Measurements from ENCODE around the gene FRMPD2.
A peak's percentile ranks its signal among the peaks of the same experiment; 100 is the strongest.

Gene FRMPD2

GRCh38 chr10:48314107-48314506, 39.6 kb upstream of the FRMPD2 start:
- Histone ChIP-seq H4K91ac (ENCODE audit: low read depth, low read length, poor library complexity) (no peak overlapping the region), H3K18ac (ENCODE audit: low read length) (no peak overlapping the region), H3K9ac (ENCODE audit: low read depth, low read length, poor library complexity) (no peak overlapping the region), H3K79me1 (ENCODE audit: low read depth, low read length) (no peaks in the 10 kb centered on the region), H2BK120ac (ENCODE audit: low read depth, low read length) (no peak overlapping the region), H3K27ac (replicated peaks; ENCODE audit: low read length) (no peak overlapping the region), H3K27me3 (ENCODE audit: control insufficient read depth in 3 of 3, insufficient read depth in 3 of 3, low read depth in 1 of 3, low read length in 3 of 3) (no peaks in the 10 kb centered on the region), H3K4ac (ENCODE audit: low read length) (no peak overlapping the region), H2BK12ac (ENCODE audit: low read length) (no peak overlapping the region), H3K36me3 (replicated peaks in 1 of 2; ENCODE audit: control insufficient read depth in 2 of 2, insufficient read depth in 2 of 2, low read length in 2 of 2) (peaks cover 0 to 6% of the 10 kb centered on the region in 2 donors), H3K4me2 (ENCODE audit: insufficient read depth, low read length, poor library complexity, severe bottlenecking) (no peak overlapping the region), H3K4me1 (ENCODE audit: control insufficient read depth in 2 of 2, insufficient read depth in 1 of 2, low read depth in 1 of 2, low read length in 2 of 2) (peaks cover 4% of the 10 kb centered on the region in 2 donors), H3K4me3 (ENCODE audit: low read length in 2 of 2) (no peak overlapping the region), H4K8ac (ENCODE audit: low read depth, low read length) (no peak overlapping the region), H2BK15ac (ENCODE audit: low read length) (no peak overlapping the region), H2AK5ac (ENCODE audit: low read depth, low read length) (no peak overlapping the region), H3K9me3 (replicated peaks in 1 of 2; ENCODE audit: control insufficient read depth in 2 of 2, insufficient read depth in 1 of 2, low read depth in 1 of 2, low read length in 2 of 2) (no peaks in the 10 kb centered on the region), H3K23ac (ENCODE audit: low read depth, low read length, poor library complexity) (no peak overlapping the region), H2AFZ (ENCODE audit: low read length) (no peak overlapping the region), H2BK5ac (ENCODE audit: low read length) (no peak overlapping the region), H3K14ac (ENCODE audit: low read length) (no peak overlapping the region)
- DNase-seq (ENCODE audit: low spot score) = no peak
- WGBS, 2 donors (ENCODE audit: extremely low coverage in 2 of 2, insufficient read length in 2 of 2, insufficient replicate concordance in 1 of 2) = no CpG with 5 or more reads among the region's 2 CpGs

- no peaks in the 10 kb centered on the region for H3K9me3 ChIP-seq (replicated peaks in 1 of 2; ENCODE audit: control insufficient read depth in 2 of 2, insufficient read depth in 1 of 2, low read depth in 1 of 2, low read length in 2 of 2)
- no peak overlapping the region for H2BK12ac ChIP-seq (ENCODE audit: low read length)
- H3K9ac ChIP-seq (ENCODE audit: low read depth, low read length, poor library complexity) = no peak overlapping the region
- no peak overlapping the region for H3K4ac ChIP-seq (ENCODE audit: low read length)
- H3K4me1 ChIP-seq (ENCODE audit: control insufficient read depth in 2 of 2, insufficient read depth in 1 of 2, low read depth in 1 of 2, low read length in 2 of 2) = peaks cover 0 to 2% of the 10 kb centered on the region in 2 donors
- H3K27me3 ChIP-seq (ENCODE audit: control insufficient read depth in 3 of 3, insufficient read depth in 3 of 3, low read depth in 1 of 3, low read length in 3 of 3) = peaks cover 0 to 8% (median 0%) of the 10 kb centered on the region in 3 experiments
- H3K27ac ChIP-seq (replicated peaks; ENCODE audit: low read length) = no peak overlapping the region
- H3K36me3 ChIP-seq (replicated peaks in 1 of 2; ENCODE audit: control insufficient read depth in 2 of 2, insufficient read depth in 2 of 2, low read length in 2 of 2) = peaks cover 0 to 9% of the 10 kb centered on the region in 2 donors
- H4K8ac ChIP-seq (ENCODE audit: low read depth, low read length) = no peak overlapping the region
- no peak overlapping the region for H3K14ac ChIP-seq (ENCODE audit: low read length)
- H2BK5ac ChIP-seq (ENCODE audit: low read length) = no peak overlapping the region
- H3K79me1 ChIP-seq (ENCODE audit: low read depth, low read length) = peaks cover 3% of the 10 kb centered on the region
- H2BK15ac ChIP-seq (ENCODE audit: low read length) = no peak overlapping the region
- no peak overlapping the region for H2AK5ac ChIP-seq (ENCODE audit: low read depth, low read length)
- no peak overlapping the region for H2BK120ac ChIP-seq (ENCODE audit: low read depth, low read length)
- no CpG with 5 or more reads among the region's 2 CpGs for WGBS, 2 donors (ENCODE audit: extremely low coverage in 2 of 2, insufficient read length in 2 of 2, insufficient replicate concordance in 1 of 2)
- H3K4me3 ChIP-seq (ENCODE audit: low read length in 2 of 2) = no peak overlapping the region
- DNase-seq (ENCODE audit: low spot score) = no peak
- no peak overlapping the region for H3K23ac ChIP-seq (ENCODE audit: low read depth, low read length, poor library complexity)
- H4K91ac ChIP-seq (ENCODE audit: low read depth, low read length, poor library complexity) = no peak overlapping the region
- no peak overlapping the region for H3K4me2 ChIP-seq (ENCODE audit: insufficient read depth, low read length, poor library complexity, severe bottlenecking)
- no peak overlapping the region for H2AFZ ChIP-seq (ENCODE audit: low read length)
- H3K18ac ChIP-seq (ENCODE audit: low read length) = no peak overlapping the region
These were observed 35.3 kb upstream of the FRMPD2 start for GRCh38 chr10:48309711-48310226.

- Histone ChIP-seq H2AFZ (ENCODE audit: low read length) (peak overlapping the region; percentile 95), H3K23ac (ENCODE audit: low read depth, low read length, poor library complexity) (no peak overlapping the region), H3K14ac (ENCODE audit: low read length) (no peak overlapping the region), H3K4me2 (ENCODE audit: insufficient read depth, low read length, poor library complexity, severe bottlenecking) (peak overlapping the region; percentile 55), H3K4ac (ENCODE audit: low read length) (no peak overlapping the region), H2BK5ac (ENCODE audit: low read length) (no peak overlapping the region), H3K9me3 (replicated peaks in 1 of 2; ENCODE audit: control insufficient read depth in 2 of 2, insufficient read depth in 1 of 2, low read depth in 1 of 2, low read length in 2 of 2) (no peaks in the 10 kb centered on the region), H2AK5ac (ENCODE audit: low read depth, low read length) (no peak overlapping the region), H3K18ac (ENCODE audit: low read length) (no peak overlapping the region), H4K8ac (ENCODE audit: low read depth, low read length) (no peak overlapping the region), H3K36me3 (replicated peaks in 1 of 2; ENCODE audit: control insufficient read depth in 2 of 2, insufficient read depth in 2 of 2, low read length in 2 of 2) (peaks cover 0 to 9% of the 10 kb centered on the region in 2 donors), H3K27ac (replicated peaks; ENCODE audit: low read length) (no peak overlapping the region), H3K27me3 (ENCODE audit: control insufficient read depth in 3 of 3, insufficient read depth in 3 of 3, low read depth in 1 of 3, low read length in 3 of 3) (peaks cover 0 to 23% (median 0%) of the 10 kb centered on the region in 3 experiments), H3K4me1 (ENCODE audit: control insufficient read depth in 2 of 2, insufficient read depth in 1 of 2, low read depth in 1 of 2, low read length in 2 of 2) (peaks cover 0 to 2% of the 10 kb centered on the region in 2 donors), H3K4me3 (ENCODE audit: low read length in 2 of 2) (peak overlapping the region; percentile 84 to 96), H3K9ac (ENCODE audit: low read depth, low read length, poor library complexity) (no peak overlapping the region), H2BK12ac (ENCODE audit: low read length) (no peak overlapping the region), H4K91ac (ENCODE audit: low read depth, low read length, poor library complexity) (no peak overlapping the region), H2BK120ac (ENCODE audit: low read depth, low read length) (no peak overlapping the region), H3K79me1 (ENCODE audit: low read depth, low read length) (peaks cover 3% of the 10 kb centered on the region), H2BK15ac (ENCODE audit: low read length) (no peak overlapping the region)
- DNase-seq (ENCODE audit: low spot score) = no peak
- no CpG with 5 or more reads among the region's 3 CpGs for WGBS, 2 donors (ENCODE audit: extremely low coverage in 2 of 2, insufficient read length in 2 of 2, insufficient replicate concordance in 1 of 2)
These were observed 33.2 kb upstream of the FRMPD2 start for GRCh38 chr10:48307711-48308018.

- H4K8ac ChIP-seq (ENCODE audit: low read depth, low read length) = no peak overlapping the region
- peak overlapping the region; percentile 67 for H3K4me2 ChIP-seq (ENCODE audit: insufficient read depth, low read length, poor library complexity, severe bottlenecking)
- H3K4me3 ChIP-seq (ENCODE audit: low read length in 2 of 2) = peak overlapping the region; percentile 84 to 96
- H3K4ac ChIP-seq (ENCODE audit: low read length) = no peak overlapping the region
- peaks cover 0 to 2% of the 10 kb centered on the region in 2 donors for H3K4me1 ChIP-seq (ENCODE audit: control insufficient read depth in 2 of 2, insufficient read depth in 1 of 2, low read depth in 1 of 2, low read length in 2 of 2)
- H2BK5ac ChIP-seq (ENCODE audit: low read length) = peak overlapping the region; percentile 95
- peaks cover 0 to 6% of the 10 kb centered on the region in 2 donors for H3K36me3 ChIP-seq (replicated peaks in 1 of 2; ENCODE audit: control insufficient read depth in 2 of 2, insufficient read depth in 2 of 2, low read length in 2 of 2)
- H2AK5ac ChIP-seq (ENCODE audit: low read depth, low read length) = no peak overlapping the region
- peak overlapping the region; percentile 30 for H2BK12ac ChIP-seq (ENCODE audit: low read length)
- no peak overlapping the region for H2BK120ac ChIP-seq (ENCODE audit: low read depth, low read length)
- H3K79me1 ChIP-seq (ENCODE audit: low read depth, low read length) = peaks cover 3% of the 10 kb centered on the region
- H3K27me3 ChIP-seq (ENCODE audit: control insufficient read depth in 3 of 3, insufficient read depth in 3 of 3, low read depth in 1 of 3, low read length in 3 of 3) = peaks cover 0 to 23% (median 0%) of the 10 kb centered on the region in 3 experiments
- peak overlapping the region; percentile 77 for H3K23ac ChIP-seq (ENCODE audit: low read depth, low read length, poor library complexity)
- H3K9me3 ChIP-seq (replicated peaks in 1 of 2; ENCODE audit: control insufficient read depth in 2 of 2, insufficient read depth in 1 of 2, low read depth in 1 of 2, low read length in 2 of 2) = no peaks in the 10 kb centered on the region
- peak overlapping the region; percentile 32 for H3K14ac ChIP-seq (ENCODE audit: low read length)
- no peak overlapping the region for H4K91ac ChIP-seq (ENCODE audit: low read depth, low read length, poor library complexity)
- H3K27ac ChIP-seq (replicated peaks; ENCODE audit: low read length) = peak overlapping the region; percentile 83
- peak overlapping the region; percentile 95 for H3K9ac ChIP-seq (ENCODE audit: low read depth, low read length, poor library complexity)
- no peak overlapping the region for H2BK15ac ChIP-seq (ENCODE audit: low read length)
- peak overlapping the region; percentile 95 for H2AFZ ChIP-seq (ENCODE audit: low read length)
- no CpG with 5 or more reads among the region's 70 CpGs for WGBS, 2 donors (ENCODE audit: extremely low coverage in 2 of 2, insufficient read length in 2 of 2, insufficient replicate concordance in 1 of 2)
- peak overlapping the region; percentile 93 for H3K18ac ChIP-seq (ENCODE audit: low read length)
- DNase-seq (ENCODE audit: low spot score) = peak; percentile 45
These were observed 32.6 kb upstream of the FRMPD2 start for GRCh38 chr10:48306870-48307710.

Measured in neuronal stem cell (in vitro differentiated cells).